Cardiac muscle cell (in vitro differentiated cells and primary cell): Measurements from ENCODE around the gene DCAF11. TPM values are rescaled to one million over a fixed set of nuclear protein-coding genes. Genes with fewer than 3 reads are reported as not detected.

Source experiments
- DNase-seq, 2 donors: peaks; one replicate each; pipeline versions ENCODE4 v3.0.0 to v3.0.0-alpha.2; 2010 to 2017; ENCODE audit warnings: low read depth in 1 of 2, low spot score in 1 of 2
- H3K27ac ChIP-seq: fragments of 200-600 bp; sonication (generic); 2 replicates; pipeline ENCODE4 v1.5.1; 2016
- H3K27me3 ChIP-seq: fragments of 200-600 bp; sonication (generic); 2 replicates; pipeline ENCODE4 v1.6.0; 2016; ENCODE audit warnings: control low read depth
- H3K36me3 ChIP-seq: fragments of 200-600 bp; sonication (generic); 2 replicates; pipeline ENCODE4 v1.5.1; 2016; ENCODE audit warnings: control low read depth
- H3K4me1 ChIP-seq: fragments of 200-600 bp; sonication (generic); 2 replicates; pipeline ENCODE4 v1.8.1; 2017; ENCODE audit warnings: low read depth, mild to moderate bottlenecking, mixed run types
- H3K4me3 ChIP-seq: fragments of 200-600 bp; sonication (generic); 2 replicates; pipeline ENCODE4 v1.5.1; 2016; ENCODE audit warnings: mild to moderate bottlenecking
- H3K9me3 ChIP-seq: fragments of 200-600 bp; sonication (generic); 2 replicates; pipeline ENCODE4 v1.5.1; 2017; ENCODE audit warnings: low read depth, mild to moderate bottlenecking, control low read depth
- CTCF ChIP-seq: IDR thresholded peaks from 2 replicates; pipeline ENCODE4 v1.5.1; 2012; ENCODE audit warnings: low read depth, mild to moderate bottlenecking, low read length
- polyA plus RNA-seq: library from polyadenylated mRNA; unstranded; fragments of >200 nt; fragmentation: Nextera tagmentation; extraction: Ambion mirVana; gene quantifications from 2 replicates; pipeline ENCODE4 v1.2.1, GENCODE V29; 2016
- total RNA-seq: library from RNA; depleted of rRNA; stranded (reverse); fragments of >200 nt; gene quantifications from 2 replicates; pipeline ENCODE4 v1.2.3, GENCODE V29; 2016

DCAF11 gene
- total and polyA plus RNA-seq, 2 experiments from 2014 or later: 110 to 317 TPM

GRCh38 chr14:24121210-24121609, 6.6 kb downstream of the DCAF11 start:
- no peak for DNase-seq
- H3K4me3 ChIP-seq: no peak overlapping the region
- H3K27me3 ChIP-seq: no peaks in the 10 kb centered on the region
- H3K9me3 ChIP-seq: no peaks in the 10 kb centered on the region
- TF ChIP-seq CTCF: no peak
- H3K27ac ChIP-seq: no peak overlapping the region
- H3K4me1 ChIP-seq: peaks cover 6% of the 10 kb centered on the region
- H3K36me3 ChIP-seq: peaks cover 53% of the 10 kb centered on the region

GRCh38 chr14:24122416-24122815, 7.8 kb downstream of the DCAF11 start:
- no peak for TF ChIP-seq CTCF
- H3K27ac ChIP-seq: peak overlapping the region; percentile 48
- no peak overlapping the region for H3K4me3 ChIP-seq
- no peaks in the 10 kb centered on the region for H3K27me3 ChIP-seq
- no peaks in the 10 kb centered on the region for H3K9me3 ChIP-seq
- no peak for DNase-seq
- no peaks in the 10 kb centered on the region for H3K4me1 ChIP-seq
- H3K36me3 ChIP-seq: peaks cover 51% of the 10 kb centered on the region

- no peak for TF ChIP-seq CTCF
- H3K27ac ChIP-seq: peak overlapping the region; percentile 48
- no peak overlapping the region for H3K4me3 ChIP-seq
- no peaks in the 10 kb centered on the region for H3K4me1 ChIP-seq
- no peaks in the 10 kb centered on the region for H3K27me3 ChIP-seq
- peaks cover 46% of the 10 kb centered on the region for H3K36me3 ChIP-seq
- H3K9me3 ChIP-seq: no peaks in the 10 kb centered on the region
- DNase-seq: no peak
Observed at GRCh38 chr14:24122898-24123297, 8.3 kb downstream of the DCAF11 start.

GRCh38 chr14:24123424-24124417, 9.1 kb downstream of the DCAF11 start:
- Histone ChIP-seq H3K36me3 (peaks cover 38% of the 10 kb centered on the region), H3K27me3 (no peaks in the 10 kb centered on the region), H3K4me3 (no peak overlapping the region), H3K27ac (peak overlapping the region; percentile 48), H3K4me1 (no peaks in the 10 kb centered on the region), H3K9me3 (no peaks in the 10 kb centered on the region)
- no peak for DNase-seq
- TF ChIP-seq CTCF: no peak

- Histone ChIP-seq H3K4me3 (no peak overlapping the region), H3K27ac (no peak overlapping the region), H3K4me1 (peaks cover 27% of the 10 kb centered on the region), H3K27me3 (no peaks in the 10 kb centered on the region), H3K9me3 (no peaks in the 10 kb centered on the region), H3K36me3 (peaks cover 12% of the 10 kb centered on the region)
- no peak for TF ChIP-seq CTCF
- no peak for DNase-seq
Observed at GRCh38 chr14:24126939-24127338, 12.4 kb downstream of the DCAF11 start.
